ENCODE results near the gene GPATCH3. TPM values are rescaled to one million over a fixed set of nuclear protein-coding genes. Genes with fewer than 3 reads are reported as not detected.

GPATCH3 gene
- total RNA-seq, 1 experiment from 2014 or later = 20.6 TPM

DNA sequence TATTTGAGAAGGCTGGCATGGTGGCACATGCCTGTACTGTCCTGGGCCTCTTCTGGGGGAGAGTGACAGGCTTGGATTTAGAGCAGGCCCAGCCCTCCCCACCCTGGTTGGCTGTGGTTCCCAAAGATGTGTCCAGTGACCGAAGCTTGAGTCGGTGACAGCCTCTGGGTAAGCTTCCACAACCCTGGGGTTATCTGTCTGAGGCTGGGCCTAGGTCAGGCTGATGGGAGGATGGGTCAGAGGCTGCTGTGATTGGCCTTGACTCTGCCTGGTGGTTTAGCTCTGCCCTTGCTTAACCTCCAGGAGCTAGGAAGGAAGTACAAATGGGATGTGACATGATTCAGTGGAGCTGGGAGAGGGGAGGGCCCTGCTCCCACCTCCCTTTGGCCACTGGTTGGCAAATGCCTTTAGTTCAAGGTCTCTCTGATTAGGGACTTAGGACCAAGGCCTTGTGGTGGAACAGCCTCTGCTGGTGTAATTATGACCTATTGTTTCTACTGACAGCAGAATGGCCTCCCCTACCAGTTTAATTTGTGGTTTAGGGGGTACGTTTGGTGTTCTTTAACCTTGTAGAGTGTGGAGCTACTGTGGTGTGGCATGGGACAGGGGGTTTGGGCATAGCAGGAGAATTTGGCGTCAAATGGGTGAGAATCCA is 37.9 kb upstream of the GPATCH3 start:
- ChIA-PET POLR2A (interaction anchor here (0.8 kb wide), 1 partner anchor 73 kb away, joined by 3 read pairs; no protein-coding TSS in a partner anchor), CTCF (interaction anchor here (0.6 kb wide), 1 partner anchor 544 kb away, joined by 8 read pairs; no protein-coding TSS in a partner anchor)
- BruUV-seq (replicated peaks) = no TSS peak
- peaks cover 2% of the 10 kb centered on the region; the same call in 1 of the 2 replicates for H3K36me3 ChIP-seq (ENCODE audit: control insufficient read depth, insufficient read depth, low read length)
- no peaks in the 10 kb centered on the region for H3K4me1 ChIP-seq
- no peak overlapping the region for H3K4me3 Mint-ChIP-seq (ENCODE audit: unreplicated experiment)
- no peaks in the 10 kb centered on the region for H3K9me3 ChIP-seq
- TF ChIP-seq, protein P1, sequence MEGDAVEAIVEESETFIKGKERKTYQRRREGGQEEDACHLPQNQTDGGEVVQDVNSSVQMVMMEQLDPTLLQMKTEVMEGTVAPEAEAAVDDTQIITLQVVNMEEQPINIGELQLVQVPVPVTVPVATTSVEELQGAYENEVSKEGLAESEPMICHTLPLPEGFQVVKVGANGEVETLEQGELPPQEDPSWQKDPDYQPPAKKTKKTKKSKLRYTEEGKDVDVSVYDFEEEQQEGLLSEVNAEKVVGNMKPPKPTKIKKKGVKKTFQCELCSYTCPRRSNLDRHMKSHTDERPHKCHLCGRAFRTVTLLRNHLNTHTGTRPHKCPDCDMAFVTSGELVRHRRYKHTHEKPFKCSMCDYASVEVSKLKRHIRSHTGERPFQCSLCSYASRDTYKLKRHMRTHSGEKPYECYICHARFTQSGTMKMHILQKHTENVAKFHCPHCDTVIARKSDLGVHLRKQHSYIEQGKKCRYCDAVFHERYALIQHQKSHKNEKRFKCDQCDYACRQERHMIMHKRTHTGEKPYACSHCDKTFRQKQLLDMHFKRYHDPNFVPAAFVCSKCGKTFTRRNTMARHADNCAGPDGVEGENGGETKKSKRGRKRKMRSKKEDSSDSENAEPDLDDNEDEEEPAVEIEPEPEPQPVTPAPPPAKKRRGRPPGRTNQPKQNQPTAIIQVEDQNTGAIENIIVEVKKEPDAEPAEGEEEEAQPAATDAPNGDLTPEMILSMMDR (IDR thresholded peaks at IDR 0.05; ENCODE audit: insufficient read depth in 1 of 2, low read depth in 1 of 2, low read length in 1 of 2, severe bottlenecking in 1 of 2, unreplicated experiment in 1 of 2) = no peak
- no peak for DNase-seq
- peaks cover 61% of the 10 kb centered on the region for H3K36me3 Mint-ChIP-seq (ENCODE audit: insufficient read depth, unreplicated experiment)
- no peaks in the 10 kb centered on the region for H3K27me3 ChIP-seq (replicated peaks; ENCODE audit: control insufficient read depth, insufficient read depth, low read length)
- no peaks in the 10 kb centered on the region for H3K9me3 Mint-ChIP-seq (ENCODE audit: unreplicated experiment)
- no peaks in the 10 kb centered on the region for H3K4me1 Mint-ChIP-seq (ENCODE audit: low read depth, unreplicated experiment)
- no peaks in the 10 kb centered on the region for H3K27me3 Mint-ChIP-seq (ENCODE audit: insufficient read depth, unreplicated experiment)
- no peak overlapping the region for H3K4me3 ChIP-seq (ENCODE audit: low read depth, low read length)
- intact Hi-C loops (cut with micrococcal nuclease; ENCODE audit: unreplicated experiment) = no loop called here
- no peak overlapping the region for H3K27ac Mint-ChIP-seq (ENCODE audit: unreplicated experiment)

GRCh38 chr1:26936823-26937222 is 36.6 kb upstream of the GPATCH3 start:
- Histone ChIP-seq H3K4me3 (ENCODE audit: low read depth, low read length) (no peak overlapping the region), H3K27me3 (replicated peaks; ENCODE audit: control insufficient read depth, insufficient read depth, low read length) (no peaks in the 10 kb centered on the region), H3K9me3 (no peaks in the 10 kb centered on the region), H3K4me1 (no peaks in the 10 kb centered on the region), H3K36me3 (ENCODE audit: control insufficient read depth, insufficient read depth, low read length) (no peaks in the 10 kb centered on the region)
- intact Hi-C loops (cut with micrococcal nuclease; ENCODE audit: unreplicated experiment) = no loop called here
- TF ChIP-seq, protein P1 (IDR thresholded peaks at IDR 0.05; ENCODE audit: insufficient read depth in 1 of 2, low read depth in 1 of 2, low read length in 1 of 2, severe bottlenecking in 1 of 2, unreplicated experiment in 1 of 2) = no peak
- no peak overlapping the region for H3K27ac Mint-ChIP-seq (ENCODE audit: unreplicated experiment)
- H3K4me3 Mint-ChIP-seq (ENCODE audit: unreplicated experiment) = no peak overlapping the region
- H3K4me1 Mint-ChIP-seq (ENCODE audit: low read depth, unreplicated experiment) = no peaks in the 10 kb centered on the region
- H3K36me3 Mint-ChIP-seq (ENCODE audit: insufficient read depth, unreplicated experiment) = peaks cover 57% of the 10 kb centered on the region
- H3K9me3 Mint-ChIP-seq (ENCODE audit: unreplicated experiment) = no peaks in the 10 kb centered on the region
- ChIA-PET CTCF (no interaction called here), POLR2A (no interaction called here)
- H3K27me3 Mint-ChIP-seq (ENCODE audit: insufficient read depth, unreplicated experiment) = no peaks in the 10 kb centered on the region
- no TSS peak for BruUV-seq (replicated peaks)
- DNase-seq = no peak

DNA sequence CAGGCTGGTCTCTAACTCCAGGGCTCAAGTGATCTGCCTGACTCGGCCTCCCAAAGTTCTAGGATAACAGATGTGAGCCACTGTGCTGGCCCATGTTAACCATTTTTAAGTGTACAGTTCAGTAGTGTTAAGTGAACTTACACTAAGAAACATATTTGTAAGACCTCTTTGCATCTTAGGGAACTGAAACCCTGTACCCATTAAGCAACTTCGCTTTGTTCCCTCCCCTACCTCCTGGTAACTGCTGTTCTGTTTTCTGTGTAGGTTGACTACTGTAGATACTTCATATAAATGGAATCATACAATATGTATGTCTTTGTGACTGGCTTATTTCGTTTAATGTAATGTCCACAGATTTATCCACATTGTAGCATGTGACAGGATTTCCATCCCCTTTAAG is 32.3 kb upstream of the GPATCH3 start:
- BruUV-seq (replicated peaks) = no TSS peak
- Mint-ChIP-seq H3K27ac (ENCODE audit: unreplicated experiment) (no peak overlapping the region), H3K27me3 (ENCODE audit: insufficient read depth, unreplicated experiment) (no peaks in the 10 kb centered on the region), H3K36me3 (ENCODE audit: insufficient read depth, unreplicated experiment) (peaks cover 42% of the 10 kb centered on the region), H3K4me3 (ENCODE audit: unreplicated experiment) (no peak overlapping the region), H3K4me1 (ENCODE audit: low read depth, unreplicated experiment) (no peaks in the 10 kb centered on the region), H3K9me3 (ENCODE audit: unreplicated experiment) (no peaks in the 10 kb centered on the region)
- DNase-seq = no peak
- ChIA-PET POLR2A (interaction anchor here (0.9 kb wide), 1 partner anchor 38 kb away, joined by 6 read pairs; no protein-coding TSS in a partner anchor), CTCF (no interaction called here)
- intact Hi-C loops (cut with micrococcal nuclease; ENCODE audit: unreplicated experiment) = no loop called here
- TF ChIP-seq, protein P1 (IDR thresholded peaks at IDR 0.05; ENCODE audit: insufficient read depth in 1 of 2, low read depth in 1 of 2, low read length in 1 of 2, severe bottlenecking in 1 of 2, unreplicated experiment in 1 of 2) = no peak
- Histone ChIP-seq H3K27me3 (replicated peaks; ENCODE audit: control insufficient read depth, insufficient read depth, low read length) (no peaks in the 10 kb centered on the region), H3K4me1 (no peaks in the 10 kb centered on the region), H3K9me3 (no peaks in the 10 kb centered on the region), H3K4me3 (ENCODE audit: low read depth, low read length) (no peak overlapping the region), H3K36me3 (ENCODE audit: control insufficient read depth, insufficient read depth, low read length) (no peaks in the 10 kb centered on the region)
